Ovary (tissue), 9 donors: ENCODE measurements around the gene ARIH1. TPM values are rescaled to one million over a fixed set of nuclear protein-coding genes. Genes with fewer than 3 reads are reported as not detected.

Experiments used
- DNase-seq, 5 donors: peaks; one replicate each; pipeline ENCODE4 v3.0.0-alpha.2; 2019 to 2020
- H3K27ac ChIP-seq, 2 donors: fragments of 200-600 bp; one replicate each; pipeline versions ENCODE4 v1.5.1 to v1.8.0; 2019 to 2022
- H3K27me3 ChIP-seq: fragments of 200-600 bp; one replicate; pipeline ENCODE4 v1.8.0; 2022
- H3K36me3 ChIP-seq: fragments of 200-600 bp; sonication (generic); one replicate; pipeline ENCODE4 v1.5.1; 2019
- H3K4me1 ChIP-seq: one replicate; pipeline ENCODE4 v1.8.1; 2013; ENCODE audit warnings: mild to moderate bottlenecking, moderate library complexity; ENCODE audit not compliant: insufficient read depth
- H3K4me3 ChIP-seq: fragments of 200-600 bp; sonication (generic); one replicate; pipeline ENCODE4 v1.5.1; 2017
- H3K9me3 ChIP-seq, 2 donors: fragments of 200-600 bp in 1 of 2; sonication (generic) in 1 of 2; one replicate each; pipeline versions ENCODE4 v1.5.1 to v1.8.1; 2013 to 2019; ENCODE audit warnings: mild to moderate bottlenecking in 1 of 2, moderate library complexity in 1 of 2
- CTCF ChIP-seq, 3 donors: fragments of 450-650 bp in 2 of 3; fragments of 200-600 bp in 1 of 3; IDR thresholded peaks; one replicate each; pipeline versions ENCODE4 v1.5.1 to v1.8.0; 2016 to 2022; ENCODE audit warnings: antibody characterized with exemption in 3 of 3, mild to moderate bottlenecking in 1 of 3
- EP300 ChIP-seq: sonication (generic); formaldehyde crosslinking; IDR thresholded peaks from one replicate; pipeline ENCODE4 v1.6.1; 2017; ENCODE audit warnings: antibody characterized with exemption
- POLR2A ChIP-seq: fragments of 450-650 bp; IDR thresholded peaks from one replicate; pipeline ENCODE4 v1.6.1; 2017; ENCODE audit warnings: antibody characterized with exemption, mild to moderate bottlenecking, moderate library complexity
- WGBS, 3 donors: extraction: QIAGEN DNeasy Blood & Tissue Kit in 1 of 3; methylation state at CpG; one replicate each; pipeline versions ENCODE4 v1.1.5 to v1.1.7; 2013 to 2017; 5-methylcytosine and 5-hydroxymethylcytosine counted together
- intact Hi-C, 4 donors: fragments of 100-400 bp; cut with DNase I; formaldehyde crosslinking; loops; one replicate each; pipeline versions ENCODE4 v1.11.0 to v1.15.1; 2022 to 2023
- polyA plus RNA-seq, 2 donors: library from polyadenylated mRNA; stranded (reverse); fragments of 200-250 nt in 1 of 2; fragments of 350-450 nt in 1 of 2; fragmentation: Illumina TruSeq in 1 of 2; extraction: RNeasy Lipid Tissue Mini Kit (QIAGEN cat#74804) in 1 of 2; gene quantifications; one replicate each; pipeline ENCODE4 v1.2.3, GENCODE V29; 2013 to 2014
- total RNA-seq, 7 donors: library from RNA; depleted of rRNA in 2 of 7; stranded (reverse); fragments of >200 nt in 2 of 7; fragmentation: NEBNext Ultra II Directional in 3 of 7; extraction: Animal tissue kit (Norgen Biotek cat#: 25700) in 3 of 7; gene quantifications; one replicate each; pipeline versions ENCODE4 v1.1.0 to v1.2.4, GENCODE V29; 2016 to 2023
- donor health status: DM: no; HTN: no; CAD: no; lungs with moderate emphysema.
- donor health status: DM: no; HTN: no; CAD: no.
- donor health status: Bipolar disorder and iron deficiency.
- donor health status: DM: yes; HTN: yes; CAD: no.
- donor health status: DM: no; HTN: no; CAD: no.
- donor health status: DM: yes; HTN: yes; CAD: no.

ARIH1 gene
- total and polyA plus RNA-seq, 9 donors: 33.1 to 211 (median 150) TPM

GRCh38 chr15:72481015-72481659, 7.0 kb downstream of the ARIH1 start:
- WGBS, 3 donors: 82 to 89% (median 84%) methylated on average over 3 of the region's 3 CpGs
- no peak for TF ChIP-seq CTCF (IDR thresholded peaks at IDR 0.05)
- TF ChIP-seq POLR2A: no peak
- TF ChIP-seq EP300: no peak
- DNase-seq: no peak
- intact Hi-C loops: no loop called here
- Histone ChIP-seq H3K4me3 (no peak overlapping the region), H3K27ac (no peak overlapping the region), H3K9me3 (no peaks in the 10 kb centered on the region), H3K27me3 (no peaks in the 10 kb centered on the region), H3K36me3 (no peaks in the 10 kb centered on the region), H3K4me1 (peaks cover 19% of the 10 kb centered on the region)

GRCh38 chr15:72482275-72482674, 8.1 kb downstream of the ARIH1 start:
- Histone ChIP-seq H3K4me3 (no peak overlapping the region), H3K4me1 (peaks cover 18% of the 10 kb centered on the region), H3K27ac (no peak overlapping the region), H3K36me3 (no peaks in the 10 kb centered on the region), H3K27me3 (no peaks in the 10 kb centered on the region), H3K9me3 (no peaks in the 10 kb centered on the region)
- no peak for DNase-seq
- TF ChIP-seq CTCF (IDR thresholded peaks at IDR 0.05) (no peak), POLR2A (no peak), EP300 (no peak)
- intact Hi-C loops: no loop called here

GRCh38 chr15:72483279-72483678, 9.1 kb downstream of the ARIH1 start:
- Histone ChIP-seq H3K27ac (no peak overlapping the region), H3K4me1 (peaks cover 14% of the 10 kb centered on the region), H3K36me3 (no peaks in the 10 kb centered on the region), H3K9me3 (no peaks in the 10 kb centered on the region), H3K27me3 (no peaks in the 10 kb centered on the region), H3K4me3 (no peak overlapping the region)
- TF ChIP-seq POLR2A (no peak), EP300 (no peak), CTCF (IDR thresholded peaks at IDR 0.05) (no peak)
- DNase-seq: no peak
- intact Hi-C loops: no loop called here
- WGBS, 3 donors: 84 to 88% (median 85%) methylated on average over 6 of the region's 6 CpGs

GRCh38 chr15:72486144-72486543, 12.0 kb downstream of the ARIH1 start:
- Histone ChIP-seq H3K36me3 (no peaks in the 10 kb centered on the region), H3K27me3 (no peaks in the 10 kb centered on the region), H3K9me3 (no peaks in the 10 kb centered on the region), H3K4me3 (no peak overlapping the region), H3K4me1 (peaks cover 21% of the 10 kb centered on the region), H3K27ac (no peak overlapping the region)
- DNase-seq: no peak
- TF ChIP-seq EP300: no peak
- no peak for TF ChIP-seq CTCF (IDR thresholded peaks at IDR 0.05)
- no peak for TF ChIP-seq POLR2A
- 88 to 91% (median 89%) methylated on average over 3 of the region's 3 CpGs for WGBS, 3 donors
- intact Hi-C loops: no loop called here
